ENCODE data around the gene CSAD. TPM values are rescaled to one million over a fixed set of nuclear protein-coding genes. Genes with fewer than 3 reads are reported as not detected.
A peak's percentile ranks its signal among the peaks of the same experiment; 100 is the strongest.

CSAD gene
- total and polyA plus RNA-seq, 2 donors (not counting 1 experiment from before 2014, with no cell fraction given) = 57.0 to 64.6 TPM

DNA sequence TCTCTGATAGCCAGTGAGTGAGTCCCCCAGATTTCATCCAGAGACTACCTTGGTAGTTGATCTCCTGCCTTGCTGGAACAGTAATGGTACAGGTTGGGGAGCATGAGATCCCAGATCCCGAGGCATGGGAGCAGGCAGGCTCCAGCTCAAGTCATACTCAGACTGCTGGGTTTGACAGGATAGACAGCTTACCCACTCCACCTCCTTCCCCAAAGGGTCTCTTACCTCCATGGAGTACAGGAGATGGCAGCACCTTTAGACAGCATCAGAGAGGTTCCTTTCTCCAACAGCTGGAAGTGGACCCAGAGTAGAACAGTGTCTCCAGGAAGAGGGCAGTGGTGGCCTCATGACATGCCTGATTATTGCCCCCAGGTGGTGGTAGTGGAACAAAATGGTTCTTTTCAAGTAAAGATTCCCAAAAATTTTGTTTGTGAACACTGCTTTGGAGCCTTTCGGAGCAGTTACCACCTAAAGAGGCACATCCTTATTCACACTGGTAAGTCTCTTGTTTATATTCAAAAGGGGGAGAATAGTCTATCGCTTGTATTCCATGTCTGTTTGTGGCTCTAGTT, 4.9 kb upstream of the CSAD start:
- Histone ChIP-seq H3K27ac (ENCODE audit: low read length in 2 of 2) (no peak overlapping the region), H3K9me3 (ENCODE audit: control extremely low read depth in 1 of 3, control insufficient read depth in 2 of 3, insufficient read depth in 1 of 3, low read length in 2 of 3) (no peaks in the 10 kb centered on the region), H3K4me2 (replicated peaks; ENCODE audit: low read depth, low read length, poor library complexity, severe bottlenecking) (no peak overlapping the region), H3K79me2 (ENCODE audit: control insufficient read depth, insufficient read depth, low read length) (peaks cover 39% of the 10 kb centered on the region), H2AFZ (ENCODE audit: insufficient read depth, low read depth, low read length, poor library complexity, severe bottlenecking) (no peak overlapping the region), H3K36me3 (replicated peaks in 1 of 2; ENCODE audit: control extremely low read depth in 1 of 2, control insufficient read depth in 1 of 2, extremely low read depth in 1 of 2, insufficient read depth in 2 of 2, low read length in 1 of 2) (peaks cover 6 to 71% of the 10 kb centered on the region in 2 experiments), H3K4me1 (ENCODE audit: control insufficient read depth in 2 of 2, insufficient read depth in 2 of 2, low read length in 2 of 2) (peaks cover 22 to 31% of the 10 kb centered on the region in 2 donors), H3K27me3 (replicated peaks in 1 of 4; ENCODE audit: control extremely low read depth in 1 of 4, control insufficient read depth in 3 of 4, insufficient read depth in 4 of 4, low read length in 3 of 4) (no peaks in the 10 kb centered on the region), H4K20me1 (ENCODE audit: control insufficient read depth, insufficient read depth, low read length, poor library complexity, severe bottlenecking) (peaks cover 75% of the 10 kb centered on the region), H3K4me3 (ENCODE audit: control extremely low read depth in 1 of 5, extremely low read depth in 1 of 5, insufficient read depth in 1 of 5, low read depth in 2 of 5, low read length in 4 of 5) (no peak overlapping the region), H3K9ac (ENCODE audit: low read length) (no peak overlapping the region)
- Mint-ChIP-seq H3K27me3 (no peaks in the 10 kb centered on the region), H3K9me3 (ENCODE audit: insufficient read depth) (no peaks in the 10 kb centered on the region), H3K4me1 (peaks cover 47% of the 10 kb centered on the region), H3K4me3 (no peak overlapping the region), H3K27ac (no peak overlapping the region)
- intact Hi-C loops (cut with micrococcal nuclease) = no loop called here
- POLR2A ChIA-PET = no interaction called here
- CTCF ChIA-PET = interaction anchor here (0.8 to 5.9 kb wide), 6 partner anchors 10 to 27 kb away, joined by 3 to 44 read pairs (median 4); no protein-coding TSS in a partner anchor
- TF ChIP-seq EZH2 (IDR thresholded peaks at IDR 0.05; ENCODE audit: borderline replicate concordance, insufficient read depth, low read depth, low read length, poor library complexity, severe bottlenecking) (no peak), CTCF (IDR thresholded peaks at IDR 0.05) (no peak)
- 100% methylated on average over 1 of the region's 3 CpGs for WGBS (ENCODE audit: insufficient coverage)
- DNase-seq = no peak
- ATAC-seq (ENCODE audit: low read depth) = no peak

- Histone ChIP-seq H3K9ac (ENCODE audit: low read length) (no peak overlapping the region), H3K36me3 (replicated peaks in 1 of 2; ENCODE audit: control extremely low read depth in 1 of 2, control insufficient read depth in 1 of 2, extremely low read depth in 1 of 2, insufficient read depth in 2 of 2, low read length in 1 of 2) (peaks cover 6 to 70% of the 10 kb centered on the region in 2 experiments), H3K4me2 (replicated peaks; ENCODE audit: low read depth, low read length, poor library complexity, severe bottlenecking) (no peak overlapping the region), H3K27ac (ENCODE audit: low read length in 2 of 2) (no peak overlapping the region), H4K20me1 (ENCODE audit: control insufficient read depth, insufficient read depth, low read length, poor library complexity, severe bottlenecking) (peaks cover 75% of the 10 kb centered on the region), H3K4me3 (ENCODE audit: control extremely low read depth in 1 of 5, extremely low read depth in 1 of 5, insufficient read depth in 1 of 5, low read depth in 2 of 5, low read length in 4 of 5) (no peak overlapping the region), H3K79me2 (ENCODE audit: control insufficient read depth, insufficient read depth, low read length) (peaks cover 39% of the 10 kb centered on the region), H3K27me3 (replicated peaks in 1 of 4; ENCODE audit: control extremely low read depth in 1 of 4, control insufficient read depth in 3 of 4, insufficient read depth in 4 of 4, low read length in 3 of 4) (no peaks in the 10 kb centered on the region), H2AFZ (ENCODE audit: insufficient read depth, low read depth, low read length, poor library complexity, severe bottlenecking) (no peak overlapping the region), H3K4me1 (ENCODE audit: control insufficient read depth in 2 of 2, insufficient read depth in 2 of 2, low read length in 2 of 2) (peaks cover 23 to 34% of the 10 kb centered on the region in 2 donors), H3K9me3 (ENCODE audit: control extremely low read depth in 1 of 3, control insufficient read depth in 2 of 3, insufficient read depth in 1 of 3, low read length in 2 of 3) (no peaks in the 10 kb centered on the region)
- Mint-ChIP-seq H3K4me3 (no peak overlapping the region), H3K9me3 (ENCODE audit: insufficient read depth) (no peaks in the 10 kb centered on the region), H3K27ac (peak overlapping the region; percentile 2), H3K4me1 (peaks cover 49% of the 10 kb centered on the region), H3K27me3 (no peaks in the 10 kb centered on the region)
- 95% methylated on average over 6 of the region's 6 CpGs for WGBS (ENCODE audit: insufficient coverage)
- intact Hi-C loops (cut with micrococcal nuclease) = loop anchor here (5.0 kb wide), 1 partner anchor 267 kb away; the partner anchor contains the start of gene PCBP2
- no peak for DNase-seq
- ATAC-seq (ENCODE audit: low read depth) = no peak
- TF ChIP-seq CTCF (IDR thresholded peaks at IDR 0.05) (no peak), EZH2 (IDR thresholded peaks at IDR 0.05; ENCODE audit: borderline replicate concordance, insufficient read depth, low read depth, low read length, poor library complexity, severe bottlenecking) (no peak)
- POLR2A ChIA-PET = no interaction called here
- CTCF ChIA-PET = interaction anchor here (0.9 to 5.9 kb wide), 5 partner anchors 9 to 29 kb away, joined by 3 to 44 read pairs (median 3); no protein-coding TSS in a partner anchor
Measured at GRCh38 chr12:53184828-53185227, 4.1 kb upstream of the CSAD start.
